ENCODE measurements around the gene SATB1. TPM values are rescaled to one million over a fixed set of nuclear protein-coding genes. Genes with fewer than 3 reads are reported as not detected.
A peak's percentile ranks its signal among the peaks of the same experiment; 100 is the strongest.

SATB1 gene
- total and polyA plus RNA-seq, 5 experiments from 2014 or later: 196 to 436 (median 265) TPM

GRCh38 chr3:18416332-18416731 is 8.8 kb downstream of the SATB1 start:
- Mint-ChIP-seq H3K9me3 (no peaks in the 10 kb centered on the region), H3K27ac (peak overlapping the region; percentile 88 to 99 (median 95))

GRCh38 chr3:18415839-18416238 is 9.3 kb downstream of the SATB1 start:
- peaks cover 21 to 78% (median 43%) of the 10 kb centered on the region in 3 donors for H3K36me3 Mint-ChIP-seq
- H3K4me3 Mint-ChIP-seq: peak overlapping the region; percentile 33 to 96 (median 80)
- H3K9me3 Mint-ChIP-seq: no peaks in the 10 kb centered on the region
- no peaks in the 10 kb centered on the region for H3K27me3 Mint-ChIP-seq
- POLR2A ChIA-PET: interaction anchor here (2.1 to 4.2 kb wide), 4 partner anchors 8 to 26 kb away, joined by 4 to 33 read pairs (median 17); partner anchors contain the start of gene SATB1
- peak; percentile 41 to 53 for ATAC-seq
- H3K27ac Mint-ChIP-seq: peak overlapping the region; percentile 88 to 99 (median 95)
- peak in 2 of 10 donors; percentile 38 to 40 for DNase-seq
- peaks cover 36 to 92% (median 84%) of the 10 kb centered on the region in 4 donors for H3K4me1 Mint-ChIP-seq

More at GRCh38 chr3:18416332-18416731, 8.8 kb downstream of the SATB1 start:
- POLR2A ChIA-PET: interaction anchor here (1.1 to 4.2 kb wide), 6 partner anchors 8 to 28 kb away, joined by 3 to 33 read pairs (median 15); partner anchors contain the start of gene SATB1
- peak overlapping the region; percentile 54 to 96 (median 80) for H3K4me3 Mint-ChIP-seq
- ATAC-seq (no peak), DNase-seq (no peak)
- H3K4me1 Mint-ChIP-seq: peaks cover 38 to 92% (median 85%) of the 10 kb centered on the region in 4 donors
- H3K36me3 Mint-ChIP-seq: peaks cover 21 to 81% (median 43%) of the 10 kb centered on the region in 3 donors
- no peaks in the 10 kb centered on the region for H3K27me3 Mint-ChIP-seq

- ATAC-seq (no peak), DNase-seq (no peak)
- POLR2A ChIA-PET: interaction anchor here (2.1 to 4.2 kb wide), 3 partner anchors 9 to 27 kb away, joined by 4 to 33 read pairs (median 11); partner anchors contain the start of gene SATB1
- H3K4me3 Mint-ChIP-seq: peak overlapping the region; percentile 40 to 94 (median 70)
- H3K9me3 Mint-ChIP-seq: no peaks in the 10 kb centered on the region
- H3K27ac Mint-ChIP-seq: peak overlapping the region in 9 of 10 donors; percentile 78 to 99 (median 90)
- H3K4me1 Mint-ChIP-seq: peaks cover 31 to 92% (median 83%) of the 10 kb centered on the region in 4 donors
- H3K36me3 Mint-ChIP-seq: peaks cover 19 to 75% (median 39%) of the 10 kb centered on the region in 3 donors
- no peaks in the 10 kb centered on the region for H3K27me3 Mint-ChIP-seq
Measured at GRCh38 chr3:18415167-18415566, 10.0 kb downstream of the SATB1 start.

GRCh38 chr3:18412684-18413083 is 12.5 kb downstream of the SATB1 start:
- no peak for DNase-seq
- Mint-ChIP-seq H3K9me3 (no peaks in the 10 kb centered on the region), H3K27me3 (no peaks in the 10 kb centered on the region), H3K27ac (peak overlapping the region; percentile 71 to 97 (median 90)), H3K4me1 (peaks cover 33 to 92% (median 81%) of the 10 kb centered on the region in 4 donors), H3K4me3 (peak overlapping the region in 8 of 10 donors; percentile 59 to 84 (median 80)), H3K36me3 (peaks cover 12 to 71% (median 37%) of the 10 kb centered on the region in 3 donors)
- no peak for ATAC-seq
- POLR2A ChIA-PET: no interaction called here

GRCh38 chr3:18411541-18411940 is 13.6 kb downstream of the SATB1 start:
- DNase-seq: peak in 3 of 10 donors; percentile 65 to 77 (median 74)
- Mint-ChIP-seq H3K27ac (peak overlapping the region; percentile 10 to 97 (median 90)), H3K4me3 (peak overlapping the region; percentile 41 to 84 (median 77)), H3K9me3 (no peaks in the 10 kb centered on the region), H3K4me1 (peaks cover 30 to 92% (median 77%) of the 10 kb centered on the region in 4 donors), H3K27me3 (no peaks in the 10 kb centered on the region), H3K36me3 (peaks cover 7 to 72% (median 35%) of the 10 kb centered on the region in 3 donors)
- ATAC-seq: peak; percentile 38 to 80
- POLR2A ChIA-PET: interaction anchor here (0.6 to 2.2 kb wide), 10 partner anchors 8 to 62 kb away, joined by 3 to 11 read pairs (median 5); partner anchors contain the start of gene SATB1

GRCh38 chr3:18410205-18410604 is 14.9 kb downstream of the SATB1 start:
- H3K36me3 Mint-ChIP-seq: peaks cover 0 to 70% (median 32%) of the 10 kb centered on the region in 3 donors
- peak overlapping the region; percentile 39 to 84 (median 76) for H3K4me3 Mint-ChIP-seq
- peak overlapping the region; percentile 28 to 97 (median 90) for H3K27ac Mint-ChIP-seq
- no peaks in the 10 kb centered on the region for H3K27me3 Mint-ChIP-seq
- POLR2A ChIA-PET: interaction anchor here (1.1 to 2.2 kb wide), 6 partner anchors 8 to 28 kb away, joined by 3 to 10 read pairs (median 4); partner anchors contain the start of gene SATB1
- peaks cover 28 to 93% (median 77%) of the 10 kb centered on the region in 4 donors for H3K4me1 Mint-ChIP-seq
- H3K9me3 Mint-ChIP-seq: no peaks in the 10 kb centered on the region
- ATAC-seq (peak; percentile 58 to 61), DNase-seq (peak in 1 of 10 donors; percentile 42)

- Mint-ChIP-seq H3K27ac (peak overlapping the region; percentile 28 to 97 (median 90)), H3K36me3 (peaks cover 1 to 69% (median 28%) of the 10 kb centered on the region in 3 donors), H3K4me1 (peaks cover 27 to 93% (median 75%) of the 10 kb centered on the region in 4 donors), H3K4me3 (peak overlapping the region in 9 of 10 donors; percentile 26 to 84 (median 76)), H3K9me3 (no peaks in the 10 kb centered on the region), H3K27me3 (no peaks in the 10 kb centered on the region)
- DNase-seq (peak in 2 of 10 donors; percentile 42 to 47), ATAC-seq (peak; percentile 31 to 56)
- POLR2A ChIA-PET: interaction anchor here (1.1 to 2.2 kb wide), 2 partner anchors 15 to 19 kb away, joined by 3 to 10 read pairs; partner anchors contain the start of gene SATB1
Measured at GRCh38 chr3:18409266-18409665, 15.9 kb downstream of the SATB1 start.

- H3K27ac Mint-ChIP-seq: peak overlapping the region; percentile 49 to 97 (median 88)
- POLR2A ChIA-PET: interaction anchor here (0.7 to 2.8 kb wide), 6 partner anchors 10 to 663 kb away, joined by 3 to 9 read pairs (median 4); partner anchors contain the start of gene TBC1D5
- no peaks in the 10 kb centered on the region for H3K27me3 Mint-ChIP-seq
- ATAC-seq (peak in 1 of 2 donors; percentile 24), DNase-seq (no peak)
- no peaks in the 10 kb centered on the region for H3K9me3 Mint-ChIP-seq
- H3K4me3 Mint-ChIP-seq: peak overlapping the region in 9 of 10 donors; percentile 22 to 76 (median 66)
- H3K36me3 Mint-ChIP-seq: peaks cover 6 to 80% (median 31%) of the 10 kb centered on the region in 3 donors
- H3K4me1 Mint-ChIP-seq: peaks cover 42 to 98% (median 88%) of the 10 kb centered on the region in 4 donors
Measured at GRCh38 chr3:18405141-18405540, 20.0 kb downstream of the SATB1 start.

- Mint-ChIP-seq H3K27me3 (no peaks in the 10 kb centered on the region), H3K36me3 (peaks cover 13 to 83% (median 34%) of the 10 kb centered on the region in 3 donors), H3K27ac (peak overlapping the region; percentile 49 to 98 (median 94)), H3K4me3 (peak overlapping the region; percentile 16 to 86 (median 78)), H3K9me3 (no peaks in the 10 kb centered on the region), H3K4me1 (peaks cover 40 to 96% (median 89%) of the 10 kb centered on the region in 4 donors)
- no peak for ATAC-seq
- DNase-seq: no peak
- POLR2A ChIA-PET: interaction anchor here (1.1 to 2.0 kb wide), 4 partner anchors 14 to 39 kb away, joined by 3 to 6 read pairs (median 4); no protein-coding TSS in a partner anchor
Measured at GRCh38 chr3:18403061-18403460, 22.1 kb downstream of the SATB1 start.

- Mint-ChIP-seq H3K4me1 (peaks cover 39 to 96% (median 89%) of the 10 kb centered on the region in 4 donors), H3K27me3 (no peaks in the 10 kb centered on the region)
Measured at GRCh38 chr3:18402239-18402799, 22.8 kb downstream of the SATB1 start.

GRCh38 chr3:18401300-18401961 is 23.7 kb downstream of the SATB1 start:
- Mint-ChIP-seq H3K36me3 (peaks cover 13 to 85% (median 33%) of the 10 kb centered on the region in 3 donors), H3K27me3 (no peaks in the 10 kb centered on the region), H3K4me3 (peak overlapping the region; percentile 54 to 86 (median 78)), H3K4me1 (peaks cover 44 to 99% (median 93%) of the 10 kb centered on the region in 4 donors), H3K9me3 (no peaks in the 10 kb centered on the region), H3K27ac (peak overlapping the region; percentile 49 to 98 (median 94))
- peak; percentile 56 for ATAC-seq
- peak in 1 of 10 donors; percentile 29 for DNase-seq
- POLR2A ChIA-PET: interaction anchor here (0.9 to 2.0 kb wide), 12 partner anchors 9 to 46 kb away, joined by 3 to 9 read pairs (median 4); no protein-coding TSS in a partner anchor

More at GRCh38 chr3:18402239-18402799, 22.8 kb downstream of the SATB1 start:
- Mint-ChIP-seq H3K36me3 (peaks cover 13 to 84% (median 32%) of the 10 kb centered on the region in 3 donors), H3K4me3 (peak overlapping the region; percentile 54 to 86 (median 78)), H3K9me3 (no peaks in the 10 kb centered on the region), H3K27ac (peak overlapping the region; percentile 49 to 98 (median 94))
- POLR2A ChIA-PET: interaction anchor here (0.6 to 2.0 kb wide), 14 partner anchors 9 to 439 kb away, joined by 3 to 9 read pairs (median 4); no protein-coding TSS in a partner anchor
- ATAC-seq (peak; percentile 36 to 71), DNase-seq (peak in 3 of 10 donors; percentile 14 to 61 (median 38))

Measured in naive thymus-derived CD8-positive, alpha-beta T cell (primary cell).